Activated naive CD4-positive, alpha-beta T cell treated with anti-CD3 and anti-CD28 coated beads, Interleukin-2, amount 50 U/mL, for 72 hours (primary cell): ENCODE data around the gene AMZ2. TPM values are rescaled to one million over a fixed set of nuclear protein-coding genes. Genes with fewer than 3 reads are reported as not detected.
"Not testable (repeated sequence)": the region's sequence is repeated elsewhere in the genome, so short reads cannot be mapped to it uniquely, and the experiment has no call there.

ENCODE experiments used
- ATAC-seq, 2 donors: fragments of 150-1000 bp; cut with Tn5 transposase; 2 replicates each; pipeline ENCODE4 v1.10.0; 2021; ENCODE audit warnings: mild to moderate bottlenecking in 2 of 2, moderate library complexity in 2 of 2
- DNase-seq, 2 donors: peaks; one replicate each; pipeline ENCODE4 v3.0.0; 2021 to 2022; ENCODE audit warnings: low spot score in 2 of 2
- H3K27ac Mint-ChIP-seq, 2 donors: one replicate each; pipeline ENCODE4 v1.8.0; 2022; ENCODE audit warnings: mild to moderate bottlenecking in 2 of 2, mixed read lengths in 2 of 2
- H3K36me3 Mint-ChIP-seq, 2 donors: one replicate each; pipeline ENCODE4 v1.8.0; 2022; ENCODE audit warnings: mixed read lengths in 2 of 2
- H3K9me3 Mint-ChIP-seq, 2 donors: one replicate each; pipeline ENCODE4 v1.8.0; 2022; ENCODE audit warnings: mixed read lengths in 2 of 2
- total RNA-seq, 2 donors: library from RNA; stranded (reverse); gene quantifications; one replicate each; pipeline ENCODE4 v1.2.3, GENCODE V29; 2022

The AMZ2 gene
- total RNA-seq, 2 donors from 2014 or later: 106 to 113 TPM

- Mint-ChIP-seq H3K36me3 (peaks cover 9 to 25% of the 10 kb centered on the region in 2 donors), H3K27ac (no peak overlapping the region), H3K9me3 (no peaks in the 10 kb centered on the region)
- DNase-seq: no peak
- ATAC-seq: no peak
Measured at GRCh38 chr17:68210570-68211315, 37.1 kb upstream of the AMZ2 start.

DNA sequence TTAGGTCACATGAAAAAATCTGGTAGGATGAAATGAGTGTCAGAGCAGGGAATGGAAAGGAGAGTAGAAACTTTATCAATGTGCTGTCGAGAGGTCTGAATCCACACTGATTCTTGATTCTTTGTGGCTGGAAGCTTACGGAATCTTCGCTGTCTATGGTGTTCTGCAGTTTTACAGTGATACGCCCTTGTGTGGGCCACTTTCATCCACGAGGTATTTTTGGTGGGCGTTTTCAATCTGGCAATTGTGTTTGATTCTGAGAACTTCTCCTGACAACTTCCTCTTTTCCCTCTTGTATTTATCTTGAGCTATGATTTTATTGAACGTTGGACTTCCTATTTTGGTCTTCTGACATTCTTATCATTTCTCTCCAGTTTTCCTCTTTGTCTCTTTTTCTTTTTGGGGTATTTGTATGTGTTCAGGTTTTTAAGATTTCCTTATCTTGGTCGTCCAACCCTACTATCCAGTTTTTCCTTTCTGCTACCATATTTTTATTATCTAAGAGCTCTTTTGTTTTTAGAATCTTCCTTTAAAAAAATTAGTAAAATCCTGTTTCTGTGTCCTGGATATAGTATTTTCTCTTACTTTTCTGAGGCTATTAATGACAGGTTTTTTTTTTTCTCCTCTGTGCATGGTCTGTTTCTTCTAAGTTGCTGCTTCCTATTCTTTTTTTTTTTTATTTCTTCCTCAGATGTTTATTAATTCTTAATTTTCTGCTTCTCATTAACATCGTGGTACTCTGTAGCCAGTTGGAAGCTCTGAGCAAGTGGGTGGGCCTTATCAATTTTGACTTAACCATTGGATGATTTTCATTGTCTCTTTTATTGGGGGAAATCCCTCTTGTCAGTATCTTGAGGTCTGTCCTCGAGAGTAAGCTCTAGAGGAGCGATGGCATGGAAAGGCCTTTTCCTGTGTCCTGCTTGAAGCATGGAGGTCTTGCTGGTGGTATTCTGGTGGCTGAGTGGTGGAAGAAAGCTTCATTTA, 34.1 kb upstream of the AMZ2 start:
- H3K36me3 Mint-ChIP-seq: peaks cover 0 to 12% of the 10 kb centered on the region in 2 donors
- peak overlapping the region; percentile 25 to 27 for H3K27ac Mint-ChIP-seq
- H3K9me3 Mint-ChIP-seq, DNase-seq: not testable (repeated sequence)
- ATAC-seq: peak; percentile 22 to 44

- H3K27ac Mint-ChIP-seq, DNase-seq, ATAC-seq, H3K9me3 Mint-ChIP-seq, H3K36me3 Mint-ChIP-seq: not testable (repeated sequence)
Measured at GRCh38 chr17:68215453-68215852, 32.4 kb upstream of the AMZ2 start.

- not testable (repeated sequence) for H3K9me3 Mint-ChIP-seq, H3K36me3 Mint-ChIP-seq, DNase-seq, H3K27ac Mint-ChIP-seq
- peak; percentile 49 to 70 for ATAC-seq
Measured at GRCh38 chr17:68219429-68219828, 28.4 kb upstream of the AMZ2 start.

DNA sequence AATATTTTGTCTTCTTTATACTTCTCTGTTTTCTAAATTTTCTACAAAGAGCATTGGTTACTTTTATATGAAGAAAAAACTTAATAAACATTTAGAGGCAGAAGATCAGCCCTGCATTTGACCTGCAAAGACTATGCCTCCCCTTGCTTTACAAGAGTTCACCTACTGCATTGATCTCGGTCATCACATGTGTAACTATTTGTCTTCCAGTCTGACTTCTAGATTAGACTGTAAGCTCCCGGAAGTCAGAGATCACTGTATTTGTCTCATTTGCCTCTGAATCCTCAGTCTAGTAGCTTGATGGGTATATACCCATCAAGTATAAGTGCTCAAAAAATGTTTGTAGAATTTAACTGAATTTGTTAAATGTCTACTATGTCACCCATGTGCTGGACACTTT, 27.7 kb upstream of the AMZ2 start:
- not testable (repeated sequence) for H3K27ac Mint-ChIP-seq, ATAC-seq, DNase-seq, H3K36me3 Mint-ChIP-seq, H3K9me3 Mint-ChIP-seq

- H3K36me3 Mint-ChIP-seq, H3K9me3 Mint-ChIP-seq, DNase-seq, H3K27ac Mint-ChIP-seq, ATAC-seq: not testable (repeated sequence)
Measured at GRCh38 chr17:68220786-68221185, 27.1 kb upstream of the AMZ2 start.

GRCh38 chr17:68221786-68222185, 26.1 kb upstream of the AMZ2 start:
- no peak overlapping the region for H3K27ac Mint-ChIP-seq
- no peaks in the 10 kb centered on the region for H3K9me3 Mint-ChIP-seq
- ATAC-seq: no peak
- no peak for DNase-seq
- no peaks in the 10 kb centered on the region for H3K36me3 Mint-ChIP-seq

DNA sequence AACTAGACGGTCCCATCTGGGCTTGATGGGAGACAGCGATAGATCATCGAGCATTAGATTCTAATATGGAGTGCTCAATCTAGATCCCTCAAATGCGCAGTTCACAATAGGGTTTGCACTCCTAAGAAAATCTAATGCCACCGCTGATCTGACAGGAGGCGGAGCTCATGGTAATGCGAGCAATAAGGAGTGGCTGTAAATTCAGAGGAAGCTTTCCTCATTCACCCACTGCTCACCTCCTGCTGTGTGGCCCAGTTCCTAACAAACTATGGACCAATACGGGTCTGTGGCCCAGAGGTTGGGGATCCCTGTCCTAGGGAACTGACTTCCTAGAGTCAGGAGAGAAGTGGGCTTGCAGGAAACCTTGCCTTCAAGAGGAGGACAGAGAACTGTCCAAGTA, 25.2 kb upstream of the AMZ2 start:
- no peak for DNase-seq
- no peak for ATAC-seq
- no peak overlapping the region for H3K27ac Mint-ChIP-seq
- no peaks in the 10 kb centered on the region for H3K9me3 Mint-ChIP-seq
- no peaks in the 10 kb centered on the region for H3K36me3 Mint-ChIP-seq

DNA sequence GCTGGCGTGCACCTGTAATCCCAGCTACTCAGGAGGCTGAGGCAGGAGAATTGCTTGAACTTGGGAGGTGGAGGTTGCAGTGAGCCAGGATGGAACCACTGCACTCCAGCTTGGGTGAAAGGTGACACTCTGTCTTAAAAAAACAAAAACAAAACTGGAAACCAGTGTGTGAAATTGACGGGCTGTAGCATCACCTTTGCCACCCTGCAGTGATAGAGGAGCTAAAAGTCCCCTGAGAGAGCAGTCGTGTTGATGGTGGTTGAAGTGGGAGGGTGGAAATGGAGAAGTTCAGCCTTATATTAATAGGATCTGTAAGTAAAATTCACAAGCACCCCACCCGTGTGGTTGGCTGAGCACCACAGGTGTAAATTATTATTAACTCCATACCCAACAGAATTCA, 22.8 kb upstream of the AMZ2 start:
- not testable (repeated sequence) for H3K36me3 Mint-ChIP-seq, ATAC-seq

GRCh38 chr17:68228039-68228680, 19.7 kb upstream of the AMZ2 start:
- not testable (repeated sequence) for H3K9me3 Mint-ChIP-seq, DNase-seq, H3K36me3 Mint-ChIP-seq
- H3K27ac Mint-ChIP-seq: peak overlapping the region; percentile 1 to 85
- peak; percentile 83 to 89 for ATAC-seq

More for the DNA sequence above, 22.8 kb upstream of the AMZ2 start:
- peak overlapping the region in 1 of 2 donors; percentile 77 for H3K27ac Mint-ChIP-seq
- H3K9me3 Mint-ChIP-seq, DNase-seq: not testable (repeated sequence)

GRCh38 chr17:68228817-68229570, 18.8 kb upstream of the AMZ2 start:
- no peaks in the 10 kb centered on the region for H3K36me3 Mint-ChIP-seq
- ATAC-seq: no peak
- no peak for DNase-seq
- peak overlapping the region in 1 of 2 donors; percentile 85 for H3K27ac Mint-ChIP-seq
- no peaks in the 10 kb centered on the region for H3K9me3 Mint-ChIP-seq

DNA sequence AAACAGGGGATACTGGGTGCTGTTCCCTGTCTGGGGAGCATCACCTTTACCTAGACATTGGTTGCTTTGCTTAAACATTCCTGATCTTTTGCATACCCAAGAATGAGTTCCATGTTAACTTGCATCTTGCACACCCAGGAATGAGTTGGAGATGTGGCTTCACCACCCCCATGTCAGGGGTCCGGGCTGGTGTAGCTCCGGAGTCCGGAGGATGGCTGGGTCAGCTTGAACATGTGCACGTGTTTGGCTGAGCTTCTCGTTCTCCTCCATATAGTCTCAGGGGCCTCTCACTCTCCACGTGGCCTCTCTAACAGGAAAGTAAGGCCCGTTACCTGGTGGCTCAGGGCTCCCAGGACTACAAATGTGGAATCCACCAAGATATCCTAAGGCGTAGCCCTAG, 18.2 kb upstream of the AMZ2 start:
- ATAC-seq: no peak
- H3K36me3 Mint-ChIP-seq: no peaks in the 10 kb centered on the region
- H3K27ac Mint-ChIP-seq: peak overlapping the region in 1 of 2 donors; percentile 85
- H3K9me3 Mint-ChIP-seq: no peaks in the 10 kb centered on the region
- DNase-seq: no peak

GRCh38 chr17:68231131-68231530, 16.7 kb upstream of the AMZ2 start:
- ATAC-seq, H3K36me3 Mint-ChIP-seq, DNase-seq, H3K9me3 Mint-ChIP-seq: not testable (repeated sequence)
- H3K27ac Mint-ChIP-seq: peak overlapping the region in 1 of 2 donors; percentile 55

GRCh38 chr17:68231541-68231940, 16.3 kb upstream of the AMZ2 start:
- ATAC-seq: no peak
- no peak overlapping the region for H3K27ac Mint-ChIP-seq
- no peak for DNase-seq
- H3K36me3 Mint-ChIP-seq: no peaks in the 10 kb centered on the region
- H3K9me3 Mint-ChIP-seq: no peaks in the 10 kb centered on the region

DNA sequence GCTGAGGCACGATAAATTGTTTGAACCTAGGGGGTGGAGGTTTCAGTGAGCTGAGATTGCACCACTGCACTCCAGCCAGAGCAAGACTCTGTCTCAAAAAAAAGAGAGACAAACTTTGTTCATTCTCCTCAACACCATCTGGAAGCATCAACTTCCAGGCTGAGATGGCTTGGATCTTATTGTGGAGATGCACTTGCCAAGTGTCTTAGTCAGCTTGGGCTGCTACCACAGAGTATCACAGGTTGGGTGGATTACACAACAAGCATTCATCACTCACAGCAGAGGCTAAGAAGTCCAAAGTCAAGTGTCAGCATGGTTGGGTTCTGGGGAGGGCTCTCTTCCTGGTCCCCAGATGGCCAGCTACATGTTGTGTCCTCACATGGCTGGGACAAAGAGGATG, 15.1 kb upstream of the AMZ2 start:
- not testable (repeated sequence) for H3K36me3 Mint-ChIP-seq, H3K9me3 Mint-ChIP-seq, ATAC-seq, DNase-seq, H3K27ac Mint-ChIP-seq

DNA sequence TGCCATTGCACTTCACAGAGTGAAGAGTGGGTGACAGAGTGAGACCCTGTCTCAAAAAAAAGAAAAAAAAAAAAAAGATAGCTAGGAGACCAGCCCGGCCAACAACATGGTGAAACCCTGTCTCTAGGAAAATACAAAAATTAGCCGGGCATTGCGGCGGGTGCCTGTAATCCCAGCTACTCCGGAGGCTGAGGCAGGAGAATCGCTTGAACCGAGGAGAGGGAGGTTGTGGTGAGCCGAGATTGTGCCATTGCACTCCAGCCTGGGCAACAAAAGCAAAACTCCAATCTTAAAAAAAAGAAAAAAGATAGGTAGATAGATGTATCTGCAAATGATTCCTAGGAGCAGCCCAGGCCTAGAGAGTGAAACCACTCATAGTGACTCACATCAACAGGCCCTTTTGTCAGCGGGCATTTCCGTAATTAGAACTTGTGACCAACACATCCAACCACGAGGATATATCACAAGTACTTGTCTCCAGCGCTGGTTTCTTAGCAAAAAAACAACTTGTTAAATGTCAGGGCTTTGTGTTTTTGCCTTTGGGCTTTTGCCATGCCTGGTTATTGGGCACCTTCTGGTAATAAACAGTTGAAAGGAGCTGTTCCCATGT, 13.0 kb upstream of the AMZ2 start:
- peak overlapping the region; percentile 74 to 94 for H3K27ac Mint-ChIP-seq
- DNase-seq, H3K36me3 Mint-ChIP-seq, H3K9me3 Mint-ChIP-seq: not testable (repeated sequence)
- ATAC-seq: peak; percentile 50 to 55
